AG04450 (cell line): ENCODE measurements around the gene RSPH10B. TPM values are rescaled to one million over a fixed set of nuclear protein-coding genes. Genes with fewer than 3 reads are reported as not detected.
"Not testable (repeated sequence)": the region's sequence is repeated elsewhere in the genome, so short reads cannot be mapped to it uniquely, and the experiment has no call there.

Source experiments
- CTCF ChIA-PET: fragments of 300-600, 350-600 bp; formaldehyde crosslinking; extraction: SDS; loops from one replicate; lab custom pipeline; 2022; ENCODE audit warnings: antibody characterized with exemption, inconsistent platforms; lab: Charles Lee
- POLR2A ChIA-PET: fragments of 350-600 bp; formaldehyde crosslinking; extraction: SDS; loops from one replicate; lab custom pipeline; 2021; ENCODE audit warnings: antibody characterized with exemption, inconsistent platforms; lab: Yijun Ruan, JAX
- DNase-seq: peaks from one replicate; pipeline ENCODE4 v3.0.0-alpha.2; 2011; ENCODE audit warnings: low read depth, low spot score
- H3K27ac ChIP-seq: one replicate; pipeline ENCODE4 v1.5.1; 2012; ENCODE audit warnings: low read depth, low read length, control low read depth
- H3K27me3 ChIP-seq: one replicate; pipeline ENCODE4 v1.6.0; 2012; ENCODE audit warnings: low read length; ENCODE audit not compliant: control insufficient read depth, insufficient read depth
- H3K4me3 ChIP-seq: 2 replicates; pipeline ENCODE4 v1.5.1; 2011; ENCODE audit warnings: mild to moderate bottlenecking, low read depth, low read length, control low read depth
- H3K9me3 ChIP-seq: 2 replicates; pipeline ENCODE4 v1.5.1; 2012; ENCODE audit warnings: low read length; ENCODE audit not compliant: control insufficient read depth, insufficient read depth
- polyA plus RNA-seq: library from polyadenylated mRNA; depleted of rRNA; stranded (reverse); fragments of >200 nt; gene quantifications from 2 replicates; pipeline ENCODE4 v1.2.3, GENCODE V29; 2011

Gene RSPH10B
- polyA plus RNA-seq, 1 experiment: 0.07 TPM

DNA sequence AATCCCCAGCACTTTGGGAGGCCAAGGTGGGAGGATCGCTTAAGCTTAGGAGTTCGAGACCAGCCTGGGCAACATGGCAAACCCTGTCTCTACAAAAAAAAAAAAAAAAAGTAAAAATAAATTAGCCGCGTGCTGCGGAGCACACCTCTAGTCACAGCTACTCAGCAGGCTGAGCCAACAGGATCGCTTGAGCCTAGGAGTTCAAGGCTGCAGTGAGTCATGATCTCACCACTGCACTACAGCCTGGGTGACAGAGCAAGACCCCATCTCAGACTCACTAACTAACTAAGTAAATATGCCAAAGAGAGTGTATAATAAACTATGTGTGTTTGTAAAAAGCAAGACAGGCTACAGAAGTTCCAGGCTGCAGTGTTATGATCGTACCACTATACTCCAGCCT lies 6.7 kb downstream of the RSPH10B start:
- CTCF ChIA-PET, POLR2A ChIA-PET, DNase-seq, H3K9me3 ChIP-seq, H3K27me3 ChIP-seq, H3K4me3 ChIP-seq, H3K27ac ChIP-seq: not testable (repeated sequence)

DNA sequence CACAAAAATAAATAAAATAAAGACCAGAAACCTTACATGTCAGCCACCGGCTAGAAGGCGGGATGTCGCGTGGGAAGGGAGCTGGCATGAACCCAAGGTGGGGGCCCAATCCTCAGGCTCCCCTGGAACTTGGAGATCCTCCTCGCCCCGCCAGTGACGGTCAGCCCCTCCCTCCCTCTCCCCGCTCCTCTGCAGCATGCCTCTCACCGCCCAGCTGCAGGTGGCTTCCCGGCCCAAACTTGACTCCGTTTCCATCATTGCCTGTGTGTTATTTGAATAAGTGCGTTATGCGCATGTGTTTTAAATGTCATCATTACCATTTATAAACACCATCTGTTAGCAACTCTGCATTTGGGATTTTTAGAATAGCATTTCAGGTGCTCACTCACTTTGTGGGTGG lies 7.3 kb downstream of the RSPH10B start:
- H3K27ac ChIP-seq, CTCF ChIA-PET, H3K27me3 ChIP-seq, H3K9me3 ChIP-seq, POLR2A ChIA-PET, DNase-seq, H3K4me3 ChIP-seq: not testable (repeated sequence)

DNA sequence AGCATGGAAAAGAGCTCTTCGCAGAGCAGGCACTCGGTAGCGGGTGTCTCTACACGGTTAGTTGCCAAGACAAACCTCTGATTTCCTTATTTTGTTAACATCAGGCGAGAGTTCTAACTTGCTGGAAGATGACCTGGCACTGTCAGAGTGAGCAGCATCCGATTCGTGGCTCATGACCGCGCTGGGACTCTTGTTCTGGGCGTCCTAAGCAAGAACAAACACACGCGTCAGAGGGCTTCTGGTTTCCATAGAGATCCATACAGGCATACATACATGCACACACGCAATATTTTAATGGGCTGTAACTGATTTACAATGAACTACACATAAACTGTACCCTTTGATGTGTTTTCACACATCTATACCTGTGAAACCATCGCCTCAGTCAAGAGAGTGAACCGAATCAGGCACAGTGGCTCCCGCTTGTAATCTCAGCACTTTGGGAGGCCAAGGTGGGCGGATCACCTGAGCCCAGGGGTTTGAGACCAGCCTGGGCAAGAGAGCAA lies 35.5 kb downstream of the RSPH10B start:
- H3K4me3 ChIP-seq, H3K27ac ChIP-seq, POLR2A ChIA-PET, DNase-seq, H3K27me3 ChIP-seq, H3K9me3 ChIP-seq, CTCF ChIA-PET: not testable (repeated sequence)

DNA sequence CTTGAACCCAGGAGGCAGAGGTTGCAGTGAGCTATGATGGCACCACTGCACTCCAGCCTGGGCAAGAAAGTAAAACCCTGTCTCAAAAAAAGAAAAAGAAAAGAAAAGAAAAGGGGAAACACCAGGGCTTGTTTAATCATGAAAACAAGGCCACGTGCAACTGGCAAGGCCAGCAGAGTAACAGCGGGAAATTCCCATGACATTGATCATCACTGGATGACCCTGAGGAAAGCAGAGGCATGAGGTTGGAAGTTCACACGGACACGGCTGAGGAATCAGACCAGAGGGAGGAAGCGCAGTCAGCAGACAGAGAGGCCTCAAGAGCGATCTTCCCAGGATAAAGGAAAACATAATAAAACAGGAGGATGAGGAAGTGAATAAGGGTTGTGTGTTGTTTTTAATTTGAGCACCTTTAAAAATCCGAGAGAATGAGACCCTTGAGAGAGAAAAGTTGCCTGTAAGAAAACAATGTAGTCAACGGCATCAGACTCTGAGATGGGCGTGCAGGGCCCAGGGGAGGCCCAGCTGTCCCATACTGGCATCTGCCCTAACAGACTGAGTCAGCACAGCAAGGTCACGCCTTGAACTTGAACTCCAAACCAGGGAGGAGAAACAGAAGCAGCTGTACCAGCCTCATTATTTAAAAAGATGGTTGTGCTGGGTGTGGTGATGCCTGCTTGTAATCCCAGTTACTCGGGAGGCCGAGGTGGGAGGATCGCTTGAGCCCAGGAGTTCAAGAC lies 38.4 kb downstream of the RSPH10B start:
- CTCF ChIA-PET, H3K4me3 ChIP-seq, H3K27me3 ChIP-seq, DNase-seq, POLR2A ChIA-PET, H3K9me3 ChIP-seq, H3K27ac ChIP-seq: not testable (repeated sequence)

DNA sequence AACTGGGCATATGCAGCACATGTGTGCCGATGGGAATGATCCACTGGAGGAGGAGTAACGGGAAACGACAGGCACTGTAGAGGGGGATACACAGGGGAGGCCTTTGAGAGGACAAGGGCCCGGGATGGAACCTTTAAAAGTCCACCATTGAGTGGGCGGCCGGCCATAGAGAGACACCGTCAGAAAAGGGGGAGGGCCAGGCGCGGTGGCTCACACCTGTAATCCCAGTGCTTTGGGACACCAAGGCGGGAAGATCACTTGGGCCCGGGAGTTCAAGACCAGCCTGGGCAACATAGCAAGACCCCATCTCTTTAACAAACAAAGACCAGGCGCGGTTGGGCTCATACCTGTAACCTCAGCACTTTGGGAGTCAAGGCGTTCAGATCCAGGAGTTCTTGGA lies 39.2 kb downstream of the RSPH10B start:
- H3K27me3 ChIP-seq, H3K27ac ChIP-seq, H3K4me3 ChIP-seq, CTCF ChIA-PET, POLR2A ChIA-PET, DNase-seq, H3K9me3 ChIP-seq: not testable (repeated sequence)

DNA sequence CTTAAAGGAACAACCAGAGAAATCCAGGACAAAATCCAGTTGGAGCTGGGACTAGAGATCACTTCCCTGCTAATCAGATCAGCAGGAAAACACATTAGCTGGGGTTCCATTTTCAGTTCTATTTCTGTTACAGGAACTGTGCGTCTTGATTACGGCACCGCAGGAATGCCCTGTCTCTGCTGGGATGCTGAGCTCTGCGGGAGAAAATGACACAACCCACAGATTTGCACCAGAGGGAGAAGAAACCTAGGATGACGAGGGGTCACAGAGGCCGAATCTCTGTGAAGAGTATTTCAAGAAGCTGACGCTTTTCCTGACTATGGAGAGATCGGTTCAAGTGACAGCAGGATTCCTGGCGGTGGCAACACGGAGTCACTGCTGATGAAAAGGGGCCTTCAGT lies 40.2 kb downstream of the RSPH10B start:
- H3K27ac ChIP-seq, H3K27me3 ChIP-seq, POLR2A ChIA-PET, DNase-seq, H3K4me3 ChIP-seq, H3K9me3 ChIP-seq, CTCF ChIA-PET: not testable (repeated sequence)

DNA sequence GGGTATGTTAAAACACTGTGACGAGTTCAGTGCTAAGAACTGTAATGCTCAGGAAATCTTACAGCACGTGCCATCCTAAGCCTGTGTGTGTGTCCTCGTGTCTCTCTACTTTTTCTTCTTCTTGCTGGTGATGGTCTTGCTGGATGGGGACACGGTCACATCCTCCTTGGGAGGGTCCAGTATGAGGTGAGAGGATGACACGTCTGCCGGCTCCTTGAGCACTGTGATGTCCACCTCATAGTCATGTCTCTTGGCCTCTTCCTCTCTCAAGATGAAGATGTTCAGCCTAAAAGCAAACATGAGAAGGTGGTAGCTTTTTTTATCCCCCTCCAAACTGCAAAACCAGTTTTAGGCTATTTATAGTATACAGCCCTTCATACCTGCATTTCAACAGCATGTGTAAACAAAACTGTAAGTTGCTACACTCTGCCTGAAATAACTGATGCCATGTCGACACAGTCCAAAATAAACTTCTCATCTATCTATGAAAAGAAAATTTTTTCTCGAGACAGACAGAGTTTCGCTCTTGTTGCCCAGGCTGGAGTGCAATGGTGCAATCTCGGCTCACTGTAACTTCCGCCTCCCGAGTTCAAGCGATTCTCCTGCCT lies 44.1 kb downstream of the RSPH10B start:
- H3K27me3 ChIP-seq, H3K9me3 ChIP-seq, CTCF ChIA-PET, POLR2A ChIA-PET, H3K4me3 ChIP-seq, DNase-seq, H3K27ac ChIP-seq: not testable (repeated sequence)

DNA sequence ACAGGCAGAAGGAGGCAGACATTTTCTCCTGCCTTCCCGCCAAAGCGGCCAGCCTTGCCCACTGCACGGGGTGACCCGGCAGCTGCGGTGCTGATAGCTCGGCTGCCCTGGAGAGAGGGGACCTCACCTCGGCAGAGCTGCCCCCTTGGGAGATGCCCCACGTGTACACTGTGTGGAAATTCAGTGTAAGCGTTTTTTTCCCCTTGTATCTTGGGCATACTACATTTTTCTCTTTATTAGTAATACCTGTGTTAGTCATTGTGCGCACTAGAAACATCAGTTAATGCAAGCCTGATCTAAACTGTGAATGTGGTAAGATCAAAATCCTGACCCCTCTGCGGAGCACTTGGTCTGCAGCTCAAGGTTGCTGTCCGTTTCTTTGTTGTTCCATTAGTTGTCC lies 45.9 kb downstream of the RSPH10B start:
- H3K27me3 ChIP-seq, DNase-seq, H3K27ac ChIP-seq, CTCF ChIA-PET, POLR2A ChIA-PET, H3K4me3 ChIP-seq, H3K9me3 ChIP-seq: not testable (repeated sequence)

DNA sequence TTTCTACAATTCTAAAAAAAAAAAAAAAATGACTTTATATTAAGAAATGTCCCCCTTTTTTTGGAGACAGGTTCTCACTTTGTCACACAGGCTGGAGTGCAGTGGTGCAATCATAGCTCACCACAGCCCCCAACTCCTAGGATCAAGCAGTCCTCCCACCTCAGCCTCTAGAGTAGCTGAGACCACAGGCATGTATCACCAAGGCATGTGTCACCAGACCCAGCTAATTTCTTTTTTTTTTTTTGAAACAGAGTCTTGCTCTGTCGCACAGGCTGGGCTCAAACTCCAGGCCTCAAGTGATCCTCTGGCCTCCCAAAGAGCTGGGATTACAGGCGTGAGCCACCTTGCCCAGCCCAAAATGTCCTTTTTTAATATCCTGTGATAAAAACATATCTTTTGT lies 46.3 kb downstream of the RSPH10B start:
- H3K27me3 ChIP-seq, H3K4me3 ChIP-seq, H3K27ac ChIP-seq, H3K9me3 ChIP-seq, POLR2A ChIA-PET, DNase-seq, CTCF ChIA-PET: not testable (repeated sequence)

DNA sequence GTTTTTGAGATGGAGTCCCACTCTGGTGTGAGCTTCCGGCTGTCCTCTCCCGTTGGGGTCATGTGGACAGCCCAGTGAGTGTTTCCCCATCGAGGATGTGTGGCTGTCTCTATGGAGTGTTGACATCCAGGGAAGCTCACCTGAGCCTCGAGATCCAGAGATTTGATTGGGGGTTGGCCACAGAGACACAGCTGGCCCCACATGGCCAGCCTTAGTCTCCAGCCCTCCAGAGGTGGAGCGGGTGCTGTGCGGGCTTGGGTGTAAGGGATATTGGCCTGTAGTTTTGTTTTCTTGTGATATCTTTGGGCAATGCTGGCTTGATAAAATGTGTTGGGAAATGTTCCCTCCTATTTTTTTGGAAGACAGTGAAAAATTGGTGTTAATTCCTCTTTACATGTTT lies 54.0 kb downstream of the RSPH10B start:
- DNase-seq, H3K4me3 ChIP-seq, CTCF ChIA-PET, H3K27me3 ChIP-seq, H3K9me3 ChIP-seq, H3K27ac ChIP-seq, POLR2A ChIA-PET: not testable (repeated sequence)

DNA sequence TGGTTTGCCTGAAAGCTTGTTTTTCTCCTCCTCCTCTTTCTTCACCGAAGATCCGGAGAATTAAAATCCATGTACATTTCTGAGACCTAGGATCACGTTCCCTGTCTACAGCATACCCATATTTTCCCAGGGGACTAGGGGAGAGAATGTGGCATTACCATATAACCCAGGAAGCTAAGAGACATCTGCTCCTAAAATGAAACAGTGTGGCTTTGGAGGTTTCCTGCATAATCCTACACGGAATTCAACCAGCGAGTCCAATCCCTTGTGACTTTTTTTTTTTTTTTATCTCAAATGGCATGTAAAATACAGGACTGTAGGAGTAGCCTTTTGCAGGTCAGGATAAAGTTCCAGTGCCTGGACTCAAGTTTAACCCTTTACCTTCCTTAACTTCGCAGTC lies 61.7 kb downstream of the RSPH10B start:
- CTCF ChIA-PET, H3K27ac ChIP-seq, H3K9me3 ChIP-seq, H3K4me3 ChIP-seq, POLR2A ChIA-PET, DNase-seq, H3K27me3 ChIP-seq: not testable (repeated sequence)

DNA sequence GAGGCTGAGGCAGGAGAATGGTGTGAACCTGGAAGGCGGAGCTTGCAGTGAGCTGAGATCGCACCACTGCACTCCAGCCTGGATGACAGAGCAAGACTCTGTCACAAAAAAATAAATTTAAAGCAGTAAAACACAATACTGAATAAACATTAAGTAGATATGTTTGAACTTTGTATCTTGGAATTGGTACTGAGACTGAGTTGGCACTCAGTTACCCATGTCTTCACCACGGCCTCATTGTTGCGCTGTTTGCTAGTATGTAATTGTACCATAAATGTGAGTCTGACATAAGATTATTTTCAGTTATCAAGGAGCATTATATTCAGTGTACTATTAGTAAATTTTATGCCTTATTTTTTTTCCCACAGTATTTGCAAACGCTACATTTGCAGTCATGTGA lies 65.8 kb downstream of the RSPH10B start:
- CTCF ChIA-PET, H3K27me3 ChIP-seq, DNase-seq, H3K4me3 ChIP-seq, POLR2A ChIA-PET, H3K9me3 ChIP-seq, H3K27ac ChIP-seq: not testable (repeated sequence)
